BLaER1 (cell line): ENCODE data around the gene TMEM140.

Experiments used
- H3K27ac ChIP-seq: shearing (Covaris generic); formaldehyde crosslinking; 2 replicates; pipeline ENCODE4 v1.8.1; 2022
- H3K27me3 ChIP-seq: shearing (Covaris generic); formaldehyde crosslinking; 2 replicates; pipeline ENCODE4 v1.8.1; 2022
- H3K36me3 ChIP-seq: shearing (Covaris generic); formaldehyde crosslinking; 2 replicates; pipeline ENCODE4 v1.8.1; 2022
- H3K4me1 ChIP-seq: shearing (Covaris generic); formaldehyde crosslinking; 2 replicates; pipeline ENCODE4 v1.8.1; 2022
- H3K4me2 ChIP-seq: shearing (Covaris generic); formaldehyde crosslinking; 2 replicates; pipeline ENCODE4 v1.8.1; 2022
- H3K4me3 ChIP-seq: shearing (Covaris generic); formaldehyde crosslinking; 2 replicates; pipeline ENCODE4 v1.8.1; 2022
- H3K9ac ChIP-seq: shearing (Covaris generic); formaldehyde crosslinking; 2 replicates; pipeline ENCODE4 v1.8.1; 2022
- H3K9me3 ChIP-seq: shearing (Covaris generic); formaldehyde crosslinking; 2 replicates; pipeline ENCODE4 v1.8.1; 2022
- H4K20me1 ChIP-seq: shearing (Covaris generic); formaldehyde crosslinking; 2 replicates; pipeline ENCODE4 v1.8.1; 2022
- Cebpa-rat ChIP-seq: shearing (Covaris generic); IDR thresholded peaks from 2 replicates; pipeline ENCODE4 v1.8.1; 2022

TMEM140 gene

GRCh38 chr7:135184254-135184841 is 36.5 kb downstream of the TMEM140 start:
- H3K9me3 ChIP-seq: peaks cover 63% of the 10 kb centered on the region
- H3K36me3 ChIP-seq: peaks cover 92% of the 10 kb centered on the region
- no peak overlapping the region for H3K27ac ChIP-seq
- H3K27me3 ChIP-seq: no peaks in the 10 kb centered on the region
- TF ChIP-seq Cebpa-rat: no peak
- H3K4me2 ChIP-seq: no peak overlapping the region
- peaks cover 19% of the 10 kb centered on the region for H3K4me1 ChIP-seq
- H4K20me1 ChIP-seq: no peaks in the 10 kb centered on the region
- H3K4me3 ChIP-seq: no peak overlapping the region
- no peak overlapping the region for H3K9ac ChIP-seq

- H3K4me3 ChIP-seq: no peak overlapping the region
- peaks cover 19% of the 10 kb centered on the region for H3K4me1 ChIP-seq
- no peak overlapping the region for H3K9ac ChIP-seq
- H3K27me3 ChIP-seq: no peaks in the 10 kb centered on the region
- no peak for TF ChIP-seq Cebpa-rat
- no peaks in the 10 kb centered on the region for H4K20me1 ChIP-seq
- no peak overlapping the region; the same call in 1 of the 2 replicates for H3K27ac ChIP-seq
- H3K36me3 ChIP-seq: peaks cover 97% of the 10 kb centered on the region
- peaks cover 50% of the 10 kb centered on the region for H3K9me3 ChIP-seq
- peak overlapping the region; percentile 31 for H3K4me2 ChIP-seq
These were observed 37.8 kb downstream of the TMEM140 start for GRCh38 chr7:135185471-135186260.

- no peak overlapping the region; the same call in 1 of the 2 replicates for H3K27ac ChIP-seq
- peaks cover 97% of the 10 kb centered on the region for H3K36me3 ChIP-seq
- peaks cover 19% of the 10 kb centered on the region for H3K4me1 ChIP-seq
- H4K20me1 ChIP-seq: no peaks in the 10 kb centered on the region
- TF ChIP-seq Cebpa-rat: no peak
- H3K4me2 ChIP-seq: peak overlapping the region; percentile 31
- H3K27me3 ChIP-seq: no peaks in the 10 kb centered on the region
- no peak overlapping the region for H3K9ac ChIP-seq
- no peak overlapping the region for H3K4me3 ChIP-seq
- peaks cover 44% of the 10 kb centered on the region for H3K9me3 ChIP-seq
These were observed 38.3 kb downstream of the TMEM140 start for GRCh38 chr7:135186261-135186540.

GRCh38 chr7:135186841-135187253 is 39.0 kb downstream of the TMEM140 start:
- H3K27me3 ChIP-seq: no peaks in the 10 kb centered on the region
- H3K36me3 ChIP-seq: peaks cover 99% of the 10 kb centered on the region
- H3K9me3 ChIP-seq: peaks cover 38% of the 10 kb centered on the region
- peak overlapping the region; percentile 12; the same call in 1 of the 2 replicates for H3K27ac ChIP-seq
- H4K20me1 ChIP-seq: no peaks in the 10 kb centered on the region
- 0 out of 2 replicates have a peak overlapping the region, but pooled peaks have one; percentile 2 for H3K9ac ChIP-seq
- TF ChIP-seq Cebpa-rat: no peak
- H3K4me1 ChIP-seq: peaks cover 19% of the 10 kb centered on the region
- peak overlapping the region; percentile 31; the same call in 1 of the 2 replicates for H3K4me2 ChIP-seq
- H3K4me3 ChIP-seq: no peak overlapping the region

- Histone ChIP-seq H3K4me3 (no peak overlapping the region), H3K9ac (no peak overlapping the region), H3K27me3 (no peaks in the 10 kb centered on the region), H3K4me1 (peaks cover 33% of the 10 kb centered on the region), H3K27ac (no peak overlapping the region), H4K20me1 (no peaks in the 10 kb centered on the region), H3K9me3 (peaks cover 22% of the 10 kb centered on the region), H3K36me3 (peaks cover 97% of the 10 kb centered on the region), H3K4me2 (no peak overlapping the region)
- no peak for TF ChIP-seq Cebpa-rat
These were observed 40.6 kb downstream of the TMEM140 start for GRCh38 chr7:135188298-135188984.

GRCh38 chr7:135189221-135189662 is 41.4 kb downstream of the TMEM140 start:
- Histone ChIP-seq H3K4me3 (no peak overlapping the region), H3K36me3 (peaks cover 91% of the 10 kb centered on the region), H4K20me1 (no peaks in the 10 kb centered on the region), H3K9ac (no peak overlapping the region), H3K9me3 (peaks cover 15% of the 10 kb centered on the region; the same call in 1 of the 2 replicates), H3K27ac (no peak overlapping the region), H3K27me3 (no peaks in the 10 kb centered on the region), H3K4me1 (peaks cover 41% of the 10 kb centered on the region), H3K4me2 (no peak overlapping the region)
- no peak for TF ChIP-seq Cebpa-rat

- no peak overlapping the region for H3K27ac ChIP-seq
- no peaks in the 10 kb centered on the region for H4K20me1 ChIP-seq
- no peak for TF ChIP-seq Cebpa-rat
- H3K9me3 ChIP-seq: peaks cover 7% of the 10 kb centered on the region; the same call in 1 of the 2 replicates
- H3K4me3 ChIP-seq: no peak overlapping the region
- H3K27me3 ChIP-seq: no peaks in the 10 kb centered on the region
- no peak overlapping the region for H3K4me2 ChIP-seq
- no peak overlapping the region for H3K9ac ChIP-seq
- peaks cover 48% of the 10 kb centered on the region for H3K4me1 ChIP-seq
- H3K36me3 ChIP-seq: peaks cover 83% of the 10 kb centered on the region
These were observed 42.1 kb downstream of the TMEM140 start for GRCh38 chr7:135189961-135190360.

- Histone ChIP-seq H3K4me2 (no peak overlapping the region), H3K4me1 (peaks cover 55% of the 10 kb centered on the region), H3K27me3 (no peaks in the 10 kb centered on the region), H4K20me1 (no peaks in the 10 kb centered on the region), H3K9me3 (peaks cover under 1% of the 10 kb centered on the region; the same call in 1 of the 2 replicates), H3K9ac (no peak overlapping the region), H3K4me3 (no peak overlapping the region), H3K36me3 (peaks cover 78% of the 10 kb centered on the region), H3K27ac (no peak overlapping the region)
- TF ChIP-seq Cebpa-rat: no peak
These were observed 42.8 kb downstream of the TMEM140 start for GRCh38 chr7:135190703-135191102.

GRCh38 chr7:135192914-135193536 is 45.2 kb downstream of the TMEM140 start:
- no peak for TF ChIP-seq Cebpa-rat
- Histone ChIP-seq H3K27ac (peak overlapping the region; percentile 71), H3K27me3 (no peaks in the 10 kb centered on the region), H3K4me3 (no peak overlapping the region), H3K4me1 (peaks cover 43% of the 10 kb centered on the region), H4K20me1 (no peaks in the 10 kb centered on the region), H3K36me3 (peaks cover 78% of the 10 kb centered on the region), H3K9ac (0 out of 2 replicates have a peak overlapping the region, but pooled peaks have one; percentile 13), H3K9me3 (no peaks in the 10 kb centered on the region), H3K4me2 (peak overlapping the region; percentile 88)
